Epithelial cell of esophagus (primary cell): Measurements from ENCODE around the gene ADAM8.
"Not testable (repeated sequence)": the region's sequence is repeated elsewhere in the genome, so short reads cannot be mapped to it uniquely, and the experiment has no call there.

Source experiments
- DNase-seq: peaks from one replicate; pipeline ENCODE4 v3.0.0; 2010; ENCODE audit warnings: low read depth
- H3K4me3 ChIP-seq: 2 replicates; pipeline ENCODE4 v1.5.1; 2011; ENCODE audit warnings: mild to moderate bottlenecking, low read length, control low read depth
- TF ChIP-seq, protein P1 (sequence below): IDR thresholded peaks from 2 replicates; pipeline ENCODE4 v1.5.1; 2011; ENCODE audit warnings: low read depth, mild to moderate bottlenecking, low read length, control low read depth, inconsistent platforms; ENCODE audit not compliant: insufficient read depth; ENCODE audit errors: missing control alignments

The ADAM8 gene

DNA sequence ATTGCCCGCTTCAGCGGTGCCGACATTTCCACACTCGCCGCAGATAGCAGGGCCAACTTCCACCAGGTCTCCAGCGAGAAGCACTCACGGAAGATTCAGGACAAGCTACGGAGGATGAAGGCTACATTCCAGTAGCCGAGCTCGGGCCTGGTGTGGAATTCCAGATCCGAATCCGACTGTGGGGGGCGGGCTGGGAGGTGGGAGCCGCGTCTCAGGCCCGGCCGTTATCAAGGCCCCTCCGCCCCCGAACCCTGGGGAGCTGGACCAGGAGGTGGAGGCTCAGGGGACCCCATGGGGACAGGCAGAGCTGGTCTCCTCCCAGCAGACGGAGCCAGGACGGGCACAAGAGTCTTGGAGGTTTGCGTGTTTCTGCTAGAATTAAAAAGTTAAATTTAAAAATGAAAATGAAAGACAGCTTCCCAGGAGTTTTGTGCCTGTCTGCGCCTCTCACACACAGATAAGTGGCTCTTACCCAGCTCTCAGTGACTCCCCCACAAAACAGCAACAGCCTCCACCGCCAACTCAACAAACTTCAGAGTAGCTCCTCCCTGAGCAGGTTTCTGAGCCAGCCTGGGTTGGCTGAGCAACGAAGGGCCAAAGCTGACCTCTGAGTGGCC is 51.8 kb downstream of the ADAM8 start:
- TF ChIP-seq, protein P1, sequence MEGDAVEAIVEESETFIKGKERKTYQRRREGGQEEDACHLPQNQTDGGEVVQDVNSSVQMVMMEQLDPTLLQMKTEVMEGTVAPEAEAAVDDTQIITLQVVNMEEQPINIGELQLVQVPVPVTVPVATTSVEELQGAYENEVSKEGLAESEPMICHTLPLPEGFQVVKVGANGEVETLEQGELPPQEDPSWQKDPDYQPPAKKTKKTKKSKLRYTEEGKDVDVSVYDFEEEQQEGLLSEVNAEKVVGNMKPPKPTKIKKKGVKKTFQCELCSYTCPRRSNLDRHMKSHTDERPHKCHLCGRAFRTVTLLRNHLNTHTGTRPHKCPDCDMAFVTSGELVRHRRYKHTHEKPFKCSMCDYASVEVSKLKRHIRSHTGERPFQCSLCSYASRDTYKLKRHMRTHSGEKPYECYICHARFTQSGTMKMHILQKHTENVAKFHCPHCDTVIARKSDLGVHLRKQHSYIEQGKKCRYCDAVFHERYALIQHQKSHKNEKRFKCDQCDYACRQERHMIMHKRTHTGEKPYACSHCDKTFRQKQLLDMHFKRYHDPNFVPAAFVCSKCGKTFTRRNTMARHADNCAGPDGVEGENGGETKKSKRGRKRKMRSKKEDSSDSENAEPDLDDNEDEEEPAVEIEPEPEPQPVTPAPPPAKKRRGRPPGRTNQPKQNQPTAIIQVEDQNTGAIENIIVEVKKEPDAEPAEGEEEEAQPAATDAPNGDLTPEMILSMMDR, result no peak
- H3K4me3 ChIP-seq, result no peak overlapping the region
- no peak for DNase-seq

DNA sequence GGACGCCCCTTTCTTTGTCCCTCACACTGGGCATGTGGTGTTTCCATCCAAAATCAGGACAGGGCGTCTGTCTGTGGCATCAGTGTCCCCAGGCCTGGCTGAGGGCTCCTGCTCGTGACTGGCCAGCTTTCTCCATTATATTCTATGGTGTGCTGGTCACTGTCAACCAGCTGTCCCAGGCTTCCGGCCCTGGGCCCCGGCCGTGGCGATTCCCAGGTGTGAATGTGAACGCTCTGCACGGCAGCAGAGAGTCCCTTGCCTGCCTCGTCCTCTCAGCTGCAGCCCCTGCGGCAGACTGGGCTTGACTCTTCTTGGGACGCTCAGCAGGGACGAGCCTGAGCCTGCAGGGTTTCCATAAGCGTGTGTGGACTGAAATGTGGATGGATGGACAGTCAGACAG is 52.6 kb downstream of the ADAM8 start:
- no peak for DNase-seq
- TF ChIP-seq, protein P1, result no peak
- no peak overlapping the region for H3K4me3 ChIP-seq

DNA sequence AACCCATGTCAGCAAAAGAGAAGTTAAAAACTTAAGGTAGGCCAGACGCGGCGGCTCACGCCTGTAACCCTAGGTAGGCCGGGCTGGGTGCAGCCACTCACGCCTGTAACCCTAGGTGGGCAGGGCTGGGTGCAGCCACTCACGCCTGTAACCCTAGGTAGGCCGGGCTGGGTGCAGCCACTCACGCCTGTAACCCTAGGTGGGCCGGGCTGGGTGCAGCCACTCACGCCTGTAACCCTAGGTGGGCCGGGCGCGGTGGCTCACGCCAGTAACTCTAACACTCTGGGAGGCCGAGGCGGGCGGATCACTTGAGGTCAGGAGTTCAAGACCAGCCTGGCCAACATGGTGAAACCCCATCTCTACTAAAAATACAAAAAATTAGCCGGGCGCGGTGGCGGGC is 54.9 kb downstream of the ADAM8 start:
- H3K4me3 ChIP-seq, result not testable (repeated sequence)

DNA sequence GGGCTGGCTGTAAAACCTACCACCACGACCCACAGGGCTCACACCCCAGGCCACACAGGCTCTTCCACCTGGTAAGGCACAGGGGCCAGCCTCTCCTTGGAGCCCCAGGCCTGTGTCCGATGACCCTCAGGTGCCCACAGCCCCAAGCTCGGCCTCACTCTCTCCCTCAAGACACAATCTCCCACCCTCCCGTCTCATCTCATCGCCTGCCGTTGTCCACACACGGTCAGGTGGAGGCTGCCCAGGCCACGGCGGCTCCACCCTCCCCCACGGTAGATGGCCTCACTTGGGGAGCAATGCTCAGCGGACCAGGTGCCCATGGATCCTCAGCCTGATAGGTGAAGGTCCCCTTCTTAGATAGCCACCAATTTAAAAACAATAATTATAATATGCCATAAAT is 55.3 kb downstream of the ADAM8 start:
- no peak for DNase-seq
- TF ChIP-seq, protein P1, result no peak
- H3K4me3 ChIP-seq, result no peak overlapping the region

More for the DNA sequence above, 54.9 kb downstream of the ADAM8 start:
- DNase-seq, result not testable (repeated sequence)

DNA sequence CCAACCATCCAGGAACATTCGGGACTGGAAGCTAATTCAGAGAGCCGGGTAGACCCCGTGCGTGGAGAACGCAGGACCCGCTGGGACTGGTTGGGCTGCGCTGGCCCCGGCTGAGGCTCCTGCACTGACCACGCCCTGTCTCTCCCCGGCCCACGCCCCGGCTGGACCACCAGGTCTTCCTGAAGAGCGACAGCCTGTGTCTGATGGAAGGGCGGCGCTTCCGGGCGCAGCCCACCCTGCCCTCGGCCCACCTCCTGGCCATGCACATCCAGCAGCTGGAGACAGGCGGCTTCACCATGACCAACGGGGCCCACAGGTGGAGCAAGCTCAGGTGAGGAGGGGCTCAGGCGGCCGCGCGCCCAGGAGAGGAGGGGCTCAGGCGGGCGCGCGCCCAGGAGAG is 56.9 kb downstream of the ADAM8 start:
- TF ChIP-seq, protein P1, result no peak
- H3K4me3 ChIP-seq, result no peak overlapping the region
- DNase-seq, result no peak

DNA sequence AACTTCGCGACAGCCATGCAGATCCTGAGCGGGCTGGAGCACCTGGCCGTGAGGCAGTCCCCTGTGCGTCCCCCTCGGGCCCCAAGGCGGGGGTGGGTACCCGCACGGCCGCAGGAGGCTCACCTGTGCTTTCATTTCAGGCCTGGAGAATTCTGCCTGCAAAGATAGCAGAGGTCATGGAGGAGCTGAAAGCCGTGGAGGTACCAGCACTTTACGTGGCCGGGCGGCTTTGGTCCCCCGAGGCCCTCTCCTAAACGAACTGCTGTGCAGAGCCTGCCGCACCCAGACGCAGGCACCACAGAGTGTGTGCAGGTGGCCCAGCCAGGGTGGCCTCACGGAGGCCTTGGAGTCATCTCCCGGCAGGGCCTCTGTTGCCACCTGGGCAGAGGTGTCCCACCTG is 57.8 kb downstream of the ADAM8 start:
- DNase-seq, result no peak
- H3K4me3 ChIP-seq, result no peak overlapping the region

DNA sequence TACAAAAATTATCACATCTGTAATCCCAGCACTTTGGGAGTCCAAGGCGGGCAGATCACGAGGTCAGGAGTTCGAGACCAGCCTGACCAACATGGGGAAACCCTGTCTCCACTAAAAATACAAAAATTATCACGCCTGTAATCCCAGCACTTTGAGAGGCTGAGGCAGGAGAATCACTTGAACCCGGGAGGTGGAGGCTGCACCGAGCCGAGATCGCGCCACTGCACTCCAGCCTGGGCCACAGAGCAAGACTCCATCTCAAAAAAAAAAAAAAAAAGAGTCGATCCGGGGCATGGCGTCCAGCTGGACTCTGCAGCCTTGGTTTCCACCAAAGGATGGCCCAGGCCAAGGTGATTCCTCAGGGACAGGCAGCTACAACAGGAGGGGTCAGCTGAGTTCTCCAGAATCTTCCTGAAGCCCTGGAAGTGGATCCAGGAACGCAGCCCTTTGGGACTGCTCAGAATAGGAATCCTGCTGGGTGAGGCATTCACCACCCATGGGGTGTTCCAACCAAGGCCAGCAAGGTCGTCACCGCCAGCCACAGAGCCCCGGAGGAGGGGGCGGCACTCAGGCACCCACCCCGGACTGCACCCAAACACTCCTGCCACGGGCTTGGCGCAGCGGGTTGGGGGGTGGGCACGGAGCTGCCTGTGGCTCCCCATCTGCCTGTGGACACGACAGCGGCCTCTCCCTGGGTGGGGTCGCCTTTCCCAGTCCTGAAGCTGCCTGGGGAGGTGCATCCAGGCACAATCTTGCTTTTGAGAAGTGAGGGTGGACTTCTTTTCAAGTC is 58.7 kb downstream of the ADAM8 start:
- TF ChIP-seq, protein P1, result no peak
- DNase-seq, result no peak
- H3K4me3 ChIP-seq, result no peak overlapping the region

More for the DNA sequence above, 57.8 kb downstream of the ADAM8 start:
- TF ChIP-seq, protein P1, result no peak
